Mucosa of gallbladder (tissue), 1 donor: ENCODE results near the gene IMPA2. TPM values are rescaled to one million over a fixed set of nuclear protein-coding genes. Genes with fewer than 3 reads are reported as not detected.
A peak's percentile ranks its signal among the peaks of the same experiment; 100 is the strongest.

Experiments used
- DNase-seq: peaks from one replicate; pipeline ENCODE4 v3.0.0-alpha.2; 2020; ENCODE audit warnings: low spot score
- total RNA-seq: library from RNA; stranded (reverse); gene quantifications from one replicate; pipeline ENCODE4 v1.2.1, GENCODE V29; 2021
- donor health status: DM: no; HTN: no; CAD: no.

Gene IMPA2
- total RNA-seq, 1 donor from 2014 or later: 64.2 TPM

DNA sequence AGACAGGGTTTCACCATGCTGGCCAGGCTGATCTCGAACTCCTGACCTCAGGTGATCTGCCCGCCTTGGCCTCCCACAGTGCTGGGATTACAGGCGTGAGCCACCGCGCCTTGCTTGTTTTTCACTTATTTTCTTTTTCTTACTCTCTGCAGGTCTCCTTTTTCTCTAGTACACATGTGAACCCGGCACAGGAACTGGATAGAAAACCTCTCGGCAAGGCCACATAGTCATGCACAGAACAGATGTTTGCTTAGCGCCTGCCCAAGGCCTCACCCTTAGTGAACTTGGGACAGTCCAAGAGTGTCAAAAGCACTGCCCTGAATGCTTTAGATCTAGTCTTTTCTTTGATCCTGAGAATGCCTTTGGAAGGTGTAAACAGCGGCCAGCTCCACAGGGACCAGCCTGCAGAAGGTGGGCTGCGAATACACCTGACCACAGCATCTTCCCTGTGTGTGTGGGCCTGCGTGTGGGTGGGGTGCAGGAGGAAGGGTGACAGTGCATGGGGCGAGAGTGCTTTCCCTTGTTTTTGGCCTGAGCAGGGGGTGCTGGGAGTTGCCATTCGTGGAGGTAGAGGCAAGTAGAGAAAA lies 27.0 kb downstream of the IMPA2 start:
- DNase-seq: peak; percentile 53

DNA sequence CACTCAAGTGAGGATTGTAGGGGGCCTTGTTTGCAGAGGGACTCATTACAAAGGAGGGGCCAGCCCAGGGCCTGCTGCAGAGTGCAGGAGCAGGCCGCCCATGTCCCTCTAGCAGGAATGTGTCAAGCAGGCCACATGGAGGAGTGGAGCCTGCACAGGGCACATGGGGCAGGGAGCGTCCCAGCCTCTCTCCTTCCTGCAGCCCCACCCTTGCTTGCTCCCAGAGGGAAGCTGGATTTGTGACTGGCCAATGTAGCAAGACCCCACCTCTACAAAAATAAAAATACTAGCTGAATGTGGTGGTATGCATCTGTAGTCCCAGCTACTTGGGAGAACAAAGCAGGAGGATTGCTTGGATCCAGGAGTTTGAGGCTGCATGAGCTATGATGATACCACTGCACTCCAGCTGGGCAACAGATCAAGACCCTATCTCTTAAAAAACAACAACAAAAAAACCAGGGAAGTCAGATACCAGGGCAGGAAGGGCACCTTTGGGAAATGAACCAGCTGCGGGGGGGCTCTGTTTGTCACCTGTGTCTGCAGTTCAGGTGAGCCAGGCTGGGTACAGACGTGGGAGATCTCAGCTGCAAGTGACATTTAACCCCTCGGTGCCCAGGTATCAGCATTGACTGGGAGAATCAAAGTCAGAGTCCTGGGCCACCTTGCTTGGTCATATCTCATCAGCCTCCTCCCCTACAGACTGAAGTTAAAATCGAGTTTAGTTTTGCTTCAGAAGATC lies 27.7 kb downstream of the IMPA2 start:
- no peak for DNase-seq

DNA sequence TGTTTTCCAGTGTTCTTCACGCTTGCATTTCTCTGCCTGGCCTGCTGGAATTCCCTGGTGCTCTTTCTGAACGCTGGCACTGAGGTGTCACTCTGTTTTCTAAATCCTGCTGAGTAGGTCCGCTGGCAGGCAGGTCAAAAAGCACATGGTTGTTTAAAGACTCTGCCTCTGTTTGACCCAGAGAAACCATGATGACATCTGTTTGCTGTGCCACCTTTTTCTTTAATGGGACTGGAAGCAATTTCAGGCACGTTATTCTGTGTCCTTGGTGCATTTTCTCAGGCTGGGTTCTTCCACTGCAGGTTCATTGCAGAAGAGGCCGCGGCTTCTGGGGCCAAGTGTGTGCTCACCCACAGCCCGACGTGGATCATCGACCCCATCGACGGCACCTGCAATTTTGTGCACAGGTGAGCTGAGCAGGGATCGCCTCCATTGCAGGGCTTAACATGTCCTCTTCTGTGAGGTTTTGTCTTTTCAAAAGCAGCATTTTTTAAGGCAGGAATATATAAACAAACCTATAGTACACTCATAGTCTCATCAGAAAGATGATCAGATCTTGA lies 28.4 kb downstream of the IMPA2 start:
- DNase-seq: no peak

DNA sequence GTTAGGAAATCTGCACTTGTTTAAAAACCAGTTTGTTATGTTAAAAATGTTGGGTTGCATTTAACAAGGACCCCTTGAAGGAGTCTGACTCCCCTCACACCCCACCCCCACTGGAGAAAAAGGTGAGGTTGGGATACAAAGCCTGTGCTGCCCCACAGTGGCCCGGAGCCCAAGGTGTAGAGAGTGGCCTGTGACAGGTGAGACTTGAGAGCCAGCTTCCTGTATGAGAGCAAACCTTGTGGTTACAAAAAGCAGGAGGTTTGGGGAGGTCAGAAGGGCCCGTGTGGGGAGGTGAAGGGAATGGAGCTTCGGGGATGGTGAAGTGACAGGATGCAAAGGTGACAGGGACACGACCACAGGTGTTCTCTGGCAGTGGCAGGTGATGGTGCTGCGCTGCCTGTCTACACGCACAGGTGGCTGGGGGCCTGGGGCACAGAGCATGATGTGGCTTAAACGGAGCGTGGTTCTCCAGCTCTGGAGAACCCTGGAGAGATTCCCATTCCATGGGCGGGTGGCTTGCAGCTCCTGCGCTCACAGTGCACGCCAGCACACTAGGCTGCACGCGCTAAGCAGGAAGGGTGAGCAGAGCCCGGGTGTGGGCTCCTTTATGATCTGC lies 29.0 kb downstream of the IMPA2 start:
- no peak for DNase-seq

DNA sequence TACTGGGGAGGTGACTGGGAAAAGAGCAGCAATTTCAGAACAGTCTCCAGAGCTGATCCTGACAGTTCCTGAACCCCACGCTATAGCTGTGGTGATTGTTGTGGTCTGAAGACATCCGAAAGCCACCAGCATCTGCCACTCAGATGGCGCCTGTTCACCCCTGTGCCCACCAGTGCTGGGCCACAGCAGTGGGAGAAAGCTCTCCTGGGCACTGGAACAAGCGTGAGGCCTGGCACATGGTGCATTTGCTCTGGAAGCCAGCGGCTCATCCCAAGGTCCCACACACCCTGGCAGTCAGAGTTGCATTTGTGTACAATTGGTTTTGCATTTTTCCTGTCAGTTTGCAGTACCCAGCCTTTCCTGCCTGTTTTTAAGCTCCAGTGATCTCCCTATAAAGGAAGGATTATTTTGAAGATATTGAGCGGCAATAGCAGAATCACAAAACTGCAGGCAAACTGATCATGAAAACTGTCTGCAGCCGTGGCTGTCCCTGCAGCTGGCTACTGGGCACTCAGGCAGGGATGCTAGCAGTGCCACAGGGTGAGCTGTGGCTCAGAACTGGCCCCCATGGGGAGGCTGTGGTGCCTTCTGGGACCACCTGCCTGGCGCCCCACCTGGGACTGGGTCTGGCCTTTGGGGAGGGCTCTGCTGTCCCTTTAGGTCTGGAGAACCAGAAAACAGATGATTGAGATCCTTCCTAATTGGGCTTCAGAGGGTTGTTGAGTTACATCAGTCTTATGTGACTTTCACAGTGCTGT lies 30.1 kb downstream of the IMPA2 start:
- DNase-seq: no peak

DNA sequence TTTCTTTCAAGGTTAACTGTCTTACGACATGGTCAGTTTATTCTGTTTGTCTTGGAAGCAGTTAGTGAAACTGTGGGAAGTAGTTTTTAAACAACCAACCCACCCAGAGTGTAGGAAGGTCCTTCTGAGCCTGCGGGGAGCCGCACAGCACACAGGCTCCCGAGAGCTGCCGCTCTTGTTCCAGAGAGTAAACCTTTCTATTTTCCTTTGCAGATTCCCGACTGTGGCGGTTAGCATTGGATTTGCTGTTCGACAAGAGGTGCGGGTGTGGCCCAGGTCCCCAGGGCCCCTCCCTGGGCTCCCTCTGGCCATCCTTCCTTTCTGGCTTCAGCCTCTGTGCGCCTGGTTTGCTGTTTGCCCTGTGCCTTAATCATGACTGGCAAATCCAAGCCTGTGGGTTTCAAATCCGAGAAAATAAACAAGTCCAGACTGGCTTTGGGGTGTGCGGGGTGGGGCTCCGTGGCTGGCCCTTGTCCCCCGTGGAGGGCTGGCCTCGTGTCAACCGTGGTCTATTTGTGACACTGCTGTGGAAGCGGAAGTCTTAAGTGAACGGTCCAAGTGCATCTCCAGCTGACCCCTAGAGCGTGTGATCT lies 30.7 kb downstream of the IMPA2 start:
- no peak for DNase-seq

DNA sequence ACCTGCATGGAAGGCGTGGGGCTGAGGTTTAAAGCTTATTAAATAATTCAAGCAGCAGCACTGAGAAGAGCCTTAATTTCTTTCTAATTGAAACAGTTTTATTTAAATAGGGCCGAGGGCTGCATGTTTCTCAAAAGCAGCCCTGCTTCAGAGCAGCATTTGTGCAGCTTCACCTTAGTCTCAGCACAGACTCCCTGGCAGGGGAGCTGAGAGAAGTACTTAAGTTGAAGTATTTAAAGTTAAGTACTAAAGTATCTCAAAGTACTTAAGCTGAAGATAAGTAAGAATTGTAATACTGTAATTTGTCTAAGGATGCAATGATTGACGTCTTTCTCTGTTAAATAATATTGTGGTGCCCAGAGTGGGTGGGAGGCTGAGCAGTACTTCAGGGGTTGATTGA lies 31.4 kb downstream of the IMPA2 start:
- DNase-seq: no peak

DNA sequence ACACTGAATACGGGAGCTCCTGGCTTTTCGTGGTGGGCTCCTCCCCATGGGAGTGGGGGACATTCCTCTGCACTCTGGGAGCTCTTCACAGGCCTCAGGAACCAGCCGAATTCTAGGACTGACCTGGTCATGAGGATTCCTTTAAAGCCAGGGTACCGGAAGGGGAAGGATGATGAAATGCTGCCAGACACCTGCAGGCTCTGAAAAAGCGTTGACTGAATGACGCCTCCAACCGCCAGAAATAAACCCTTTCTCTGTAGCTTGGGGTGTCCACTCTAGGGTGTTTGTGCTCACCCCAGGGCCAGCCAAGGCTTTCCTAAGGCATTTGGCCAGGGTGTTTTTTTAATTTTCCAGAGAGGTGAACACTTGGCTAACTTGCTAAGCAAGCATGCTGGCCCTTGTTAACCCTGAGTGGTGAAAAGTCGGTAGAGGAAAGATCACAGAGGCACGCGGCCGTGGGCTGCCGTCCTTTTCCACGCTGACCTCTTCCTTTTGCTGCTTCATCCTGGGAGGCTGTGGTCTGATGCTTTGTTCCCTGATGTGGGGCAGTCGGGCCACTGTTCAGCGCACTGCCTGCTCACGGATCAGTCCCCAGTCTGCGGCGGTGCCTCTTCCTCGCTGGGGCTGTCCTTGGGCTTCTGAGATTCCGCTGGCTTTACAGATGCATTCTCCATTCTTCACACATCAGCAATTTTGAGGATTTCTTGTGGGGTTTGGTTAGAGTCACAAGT lies 32.0 kb downstream of the IMPA2 start:
- no peak for DNase-seq

DNA sequence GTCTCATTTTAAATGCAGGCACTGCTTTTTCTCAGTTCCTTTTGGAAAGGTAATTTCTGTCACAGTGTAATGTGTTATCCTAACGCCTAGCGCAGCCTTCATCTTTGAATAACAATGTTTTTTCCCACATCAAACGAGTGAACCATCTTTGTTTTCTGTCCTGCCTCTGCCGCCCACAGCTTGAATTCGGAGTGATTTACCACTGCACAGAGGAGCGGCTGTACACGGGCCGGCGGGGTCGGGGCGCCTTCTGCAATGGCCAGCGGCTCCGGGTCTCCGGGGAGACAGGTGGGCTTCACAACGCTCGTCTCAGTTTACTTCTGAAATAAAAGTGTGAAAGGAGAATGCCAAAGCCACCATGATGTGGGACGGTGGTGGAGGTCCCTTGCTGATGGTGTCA lies 32.8 kb downstream of the IMPA2 start:
- no peak for DNase-seq

DNA sequence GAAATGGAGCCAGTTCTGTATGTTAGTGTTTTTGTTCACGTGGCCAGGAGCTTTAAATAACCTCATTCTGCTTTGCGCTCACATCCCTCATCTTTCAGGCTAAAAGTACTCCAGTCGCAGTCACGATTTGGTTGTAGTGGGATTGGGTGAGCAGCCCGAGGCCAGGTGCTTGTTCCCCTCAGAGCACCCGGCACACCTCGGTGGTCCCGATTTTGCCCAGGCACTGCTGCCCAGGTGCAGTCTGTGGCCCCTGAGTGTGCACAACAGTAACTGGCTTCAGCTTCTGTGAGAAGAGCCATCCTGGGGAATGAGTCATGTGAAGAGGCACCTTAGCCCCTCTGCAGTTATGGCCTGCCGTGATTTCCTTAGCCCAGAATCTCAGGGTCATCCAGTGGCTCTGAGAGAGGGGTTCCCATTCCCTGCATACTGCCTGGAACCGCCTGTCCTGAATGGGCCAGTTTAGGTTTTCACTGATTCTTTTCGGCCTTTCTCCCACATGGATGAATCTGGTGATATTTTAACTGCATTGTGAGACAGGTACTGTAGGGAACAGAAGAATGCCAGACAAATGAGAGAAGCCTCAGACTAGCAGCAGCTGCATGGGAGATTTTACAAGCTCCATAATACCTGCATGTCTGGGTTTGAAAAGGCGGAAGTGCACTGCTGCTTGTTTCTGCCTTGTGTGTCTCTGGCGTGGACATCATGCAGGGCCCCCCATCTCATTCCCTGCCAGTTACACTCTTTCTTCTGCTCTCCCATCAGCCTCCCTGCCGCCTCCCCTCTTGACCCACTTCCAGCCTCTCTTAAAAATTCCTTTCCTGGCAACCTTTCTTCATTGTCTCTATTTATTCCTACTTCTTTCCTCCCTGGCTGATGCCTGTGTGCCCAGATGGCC lies 33.5 kb downstream of the IMPA2 start:
- no peak for DNase-seq

DNA sequence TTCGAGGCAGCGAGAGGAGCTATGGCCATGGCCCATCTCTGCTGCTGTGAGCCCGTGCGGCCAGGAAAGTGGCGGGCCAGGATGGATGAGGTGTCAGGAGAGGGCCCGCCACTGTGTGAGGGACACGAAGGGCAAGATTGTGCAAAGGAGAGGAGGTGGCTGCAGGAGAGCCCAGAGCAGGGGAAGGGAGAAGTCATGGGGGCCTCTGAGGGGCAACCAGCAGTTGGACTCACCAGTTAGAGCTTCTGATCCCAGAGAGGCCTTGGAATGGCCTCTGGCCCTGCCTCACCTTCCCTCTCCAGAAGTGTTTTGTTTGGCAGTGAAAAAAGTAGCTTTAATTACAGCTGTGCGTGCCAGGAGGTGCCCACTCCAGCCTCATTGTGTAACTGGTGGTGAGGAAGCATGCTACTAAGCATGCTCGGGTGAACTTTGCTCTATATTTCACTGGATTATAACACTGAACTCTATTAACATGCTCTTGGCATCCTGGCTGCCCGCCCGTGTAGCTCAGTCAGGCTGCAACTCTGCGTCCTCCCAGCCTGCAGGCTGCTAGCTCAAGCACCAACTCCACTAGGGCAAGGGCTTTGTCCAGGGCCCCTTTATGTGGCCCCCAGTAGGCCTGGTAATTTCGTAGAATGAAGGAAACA lies 34.2 kb downstream of the IMPA2 start:
- DNase-seq: peak; percentile 86

DNA sequence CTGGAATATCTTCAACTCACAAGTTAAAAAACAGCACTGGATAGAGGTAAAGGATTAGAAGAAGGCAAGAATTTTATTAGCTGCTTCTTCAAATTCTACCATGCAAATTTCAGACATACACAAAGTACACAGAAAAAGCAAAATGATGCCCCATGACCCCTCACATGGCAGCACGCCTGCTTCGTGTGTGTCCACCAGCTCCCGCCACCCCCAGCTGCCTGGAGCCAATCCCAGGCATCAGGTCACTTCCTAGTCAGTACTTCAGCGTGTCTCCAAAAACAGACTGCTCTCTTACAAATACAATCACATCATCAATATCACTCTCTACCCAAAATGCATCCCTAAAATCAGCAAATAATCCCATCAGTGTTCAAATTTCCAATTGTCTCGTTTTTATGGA lies 35.8 kb downstream of the IMPA2 start:
- no peak for DNase-seq

DNA sequence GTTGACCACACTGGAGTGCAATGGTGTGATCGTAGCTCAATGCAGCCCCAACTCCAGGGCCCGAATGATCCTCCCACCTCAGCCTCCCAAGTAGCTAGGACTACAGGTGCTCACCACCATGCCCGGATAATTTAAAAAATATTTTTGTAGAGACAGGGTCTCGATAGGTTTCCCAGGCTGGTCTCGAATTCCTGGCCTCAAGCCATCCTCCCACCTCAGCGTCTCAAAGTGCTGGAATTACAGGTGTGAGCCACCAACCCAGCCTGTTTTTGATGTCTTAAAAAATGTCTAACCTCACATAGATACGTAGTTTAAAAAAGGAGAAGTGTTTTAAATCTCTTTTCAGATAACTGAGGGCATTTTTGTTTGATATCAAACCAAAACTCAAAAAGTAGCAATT lies 37.6 kb downstream of the IMPA2 start:
- DNase-seq: no peak

DNA sequence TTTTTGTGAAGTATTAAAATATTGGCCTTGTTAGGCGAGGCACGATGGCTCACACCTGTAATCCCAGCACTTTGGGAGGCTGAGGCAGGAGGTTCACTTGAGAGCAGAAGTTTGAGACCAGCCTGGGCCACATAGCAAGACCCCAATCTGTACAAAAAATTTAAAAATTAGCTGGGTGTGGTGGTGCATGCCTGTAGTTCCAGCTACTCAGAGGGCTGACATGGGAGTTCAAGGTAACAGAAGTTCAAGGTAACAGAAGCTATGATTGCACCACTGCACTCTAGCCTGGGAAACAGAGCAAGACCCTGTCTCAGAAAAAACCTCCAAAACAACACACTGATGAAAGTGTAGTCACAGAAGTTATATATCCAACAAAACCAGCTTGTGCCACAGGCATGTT lies 39.8 kb downstream of the IMPA2 start:
- DNase-seq: no peak

DNA sequence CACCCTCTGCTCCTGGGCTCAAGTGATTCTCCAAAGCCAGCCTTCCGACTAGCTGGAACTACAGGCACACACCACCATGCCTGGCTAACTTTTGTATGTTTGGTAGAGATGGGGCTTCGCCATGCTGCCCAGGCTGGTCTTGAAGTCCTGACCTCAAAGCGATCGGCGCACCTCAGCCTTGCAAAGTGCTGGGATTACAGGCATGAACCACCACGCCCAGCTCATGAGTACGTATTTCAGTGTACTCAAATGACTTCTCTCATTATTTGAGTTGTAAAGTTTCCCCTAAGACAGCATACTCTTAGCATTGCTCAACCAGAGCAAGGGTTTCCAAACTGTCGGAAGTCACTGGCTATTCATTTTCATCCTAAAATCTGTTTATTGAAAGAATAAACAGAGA lies 40.3 kb downstream of the IMPA2 start:
- DNase-seq: no peak

DNA sequence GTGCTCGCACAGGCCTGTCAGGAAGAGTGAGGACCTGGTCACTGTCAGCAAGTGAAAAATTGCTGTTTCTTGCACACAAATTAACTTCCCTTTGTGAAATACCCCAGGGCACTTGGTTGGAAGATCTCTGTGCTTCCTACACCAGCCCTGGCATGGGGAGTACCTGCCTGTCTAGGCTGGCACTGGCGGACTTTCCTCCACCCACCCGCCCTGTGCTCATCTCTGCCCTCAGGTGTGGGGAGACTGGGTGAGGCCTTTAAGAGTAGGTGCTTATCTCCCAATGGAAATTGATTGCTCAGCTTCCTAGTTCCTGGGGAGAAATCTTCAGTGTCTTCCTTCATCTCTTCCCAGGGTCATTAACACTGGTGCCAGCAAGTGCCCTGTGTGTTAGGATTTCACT lies 42.1 kb downstream of the IMPA2 start:
- DNase-seq: peak; percentile 46

DNA sequence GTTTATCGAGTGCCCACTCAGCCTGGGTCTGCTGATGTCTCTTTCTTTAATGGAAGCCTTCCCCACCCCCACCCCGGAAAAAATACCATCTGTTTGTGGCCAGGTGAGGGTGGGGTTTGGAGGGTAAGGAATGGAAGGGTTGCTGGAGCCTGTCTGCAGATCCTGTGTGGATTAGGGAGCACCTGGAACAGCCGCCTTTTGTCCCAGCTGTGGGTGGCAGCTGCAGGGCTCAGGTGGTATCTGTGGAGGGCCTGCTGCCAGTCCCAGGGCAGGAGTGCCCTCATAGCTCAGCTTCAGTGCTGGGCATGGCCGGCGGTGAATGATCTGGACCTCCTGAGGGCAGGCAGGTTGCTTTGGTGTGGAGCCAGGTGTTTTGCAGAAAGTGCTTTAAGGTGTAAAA lies 45.3 kb downstream of the IMPA2 start:
- no peak for DNase-seq

DNA sequence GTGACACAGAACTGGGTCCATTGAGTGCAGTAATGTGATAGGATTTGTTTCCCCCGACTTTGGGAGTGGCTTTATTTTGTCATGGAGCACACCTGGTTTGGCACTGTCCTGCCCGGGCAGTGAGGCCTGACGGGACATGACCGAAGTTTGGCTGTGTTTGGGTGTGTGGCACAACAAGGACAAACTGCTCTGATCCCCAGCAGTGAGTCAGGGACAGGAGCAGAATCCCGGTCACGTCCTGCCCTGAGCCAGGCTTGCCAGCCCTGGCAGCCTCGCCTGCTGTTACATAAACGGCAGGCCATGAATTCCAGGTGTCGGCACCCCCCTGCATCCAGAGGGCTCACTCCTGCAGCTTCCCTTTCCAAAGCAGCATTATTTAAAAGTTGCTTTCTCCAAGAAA lies 45.7 kb downstream of the IMPA2 start:
- DNase-seq: no peak

DNA sequence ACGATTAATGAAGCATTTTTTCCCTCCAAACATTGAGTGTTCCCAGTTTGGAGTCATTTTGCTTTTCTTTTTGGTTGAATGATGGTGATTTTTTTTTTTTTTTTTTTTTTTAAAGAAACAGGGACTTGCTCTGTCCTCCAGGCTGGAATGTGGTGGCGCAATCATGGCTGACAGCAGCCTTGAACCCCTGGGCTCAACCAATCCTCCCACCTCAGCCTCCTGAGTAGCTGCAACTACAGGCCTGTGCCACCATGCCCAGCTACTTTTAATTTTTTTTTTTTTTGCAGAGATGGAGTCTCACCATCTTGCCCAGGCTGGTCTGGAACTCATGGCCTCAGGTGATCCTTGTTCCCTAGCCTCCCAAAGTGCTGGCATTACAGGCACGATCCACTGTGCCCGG lies 46.2 kb downstream of the IMPA2 start:
- no peak for DNase-seq
